H9 (cell line): ENCODE results near the gene RNF125. TPM values are rescaled to one million over a fixed set of nuclear protein-coding genes. Genes with fewer than 3 reads are reported as not detected.

ENCODE experiments used
- DNase-seq: peaks from one replicate; pipeline ENCODE4 v3.0.0-alpha.2; 2017
- H2AFZ ChIP-seq: one replicate; pipeline ENCODE4 v1.6.1; 2013; ENCODE audit warnings: mild to moderate bottlenecking, low read length, control low read depth, moderate library complexity
- H2AK5ac ChIP-seq: 2 replicates; pipeline ENCODE4 v1.6.1; 2013; ENCODE audit warnings: low read length, control low read depth, mixed read lengths; ENCODE audit not compliant: insufficient read length
- H2BK120ac ChIP-seq: one replicate; pipeline ENCODE4 v1.6.1; 2013; ENCODE audit warnings: low read depth, mild to moderate bottlenecking, low read length, control low read depth, inconsistent platforms; ENCODE audit not compliant: poor library complexity, severe bottlenecking
- H2BK12ac ChIP-seq: 2 replicates; pipeline ENCODE4 v1.6.1; 2013; ENCODE audit warnings: low read length, control low read depth, mixed read lengths, low read depth; ENCODE audit not compliant: insufficient read length
- H2BK15ac ChIP-seq: 2 replicates; pipeline ENCODE4 v1.6.1; 2013; ENCODE audit warnings: low read depth, low read length, control low read depth
- H2BK20ac ChIP-seq: one replicate; pipeline ENCODE4 v1.6.1; 2013; ENCODE audit warnings: low read depth, mild to moderate bottlenecking, low read length, control low read depth, inconsistent platforms; ENCODE audit not compliant: poor library complexity, severe bottlenecking
- H2BK5ac ChIP-seq: 2 replicates; pipeline ENCODE4 v1.6.1; 2013; ENCODE audit warnings: low read length, control low read depth, mixed read lengths; ENCODE audit not compliant: insufficient read length
- H3K14ac ChIP-seq: 2 replicates; pipeline ENCODE4 v1.6.1; 2013; ENCODE audit warnings: low read length, control low read depth; ENCODE audit not compliant: insufficient read depth
- H3K18ac ChIP-seq: 2 replicates; pipeline ENCODE4 v1.6.1; 2013; ENCODE audit warnings: low read depth, mild to moderate bottlenecking, mixed read lengths, low read length, control low read depth; ENCODE audit not compliant: insufficient read length
- H3K23ac ChIP-seq: 2 replicates; pipeline ENCODE4 v1.6.1; 2013; ENCODE audit warnings: low read length, control low read depth, mixed read lengths, low read depth; ENCODE audit not compliant: insufficient read length
- H3K23me2 ChIP-seq: 2 replicates; pipeline ENCODE4 v1.6.1; 2013; ENCODE audit warnings: low read depth, mild to moderate bottlenecking, mixed read lengths, low read length, control low read depth; ENCODE audit not compliant: insufficient read length, poor library complexity, severe bottlenecking
- H3K27ac ChIP-seq: 2 replicates; pipeline ENCODE4 v1.5.1; 2013; ENCODE audit warnings: low read length, control low read depth, mixed read lengths, low read depth; ENCODE audit not compliant: insufficient read length
- H3K27me3 ChIP-seq: 2 replicates; pipeline ENCODE4 v1.6.1; 2013; ENCODE audit warnings: low read length, control low read depth, inconsistent platforms; ENCODE audit not compliant: insufficient read depth
- H3K4ac ChIP-seq: 2 replicates; pipeline ENCODE4 v1.6.1; 2013; ENCODE audit warnings: low read depth, mild to moderate bottlenecking, control low read depth, inconsistent platforms, low read length, moderate library complexity
- H3K4me1 ChIP-seq: 2 replicates; pipeline ENCODE4 v1.6.1; 2013; ENCODE audit warnings: low read length, control low read depth, inconsistent platforms; ENCODE audit not compliant: insufficient read depth
- H3K4me2 ChIP-seq: 2 replicates; pipeline ENCODE4 v1.6.1; 2013; ENCODE audit warnings: low read length, control low read depth, mixed read lengths; ENCODE audit not compliant: insufficient read length, insufficient read depth
- H3K56ac ChIP-seq: 2 replicates; pipeline ENCODE4 v1.6.1; 2013; ENCODE audit warnings: low read depth, mild to moderate bottlenecking, mixed read lengths, low read length, control low read depth; ENCODE audit not compliant: insufficient read length
- H3K79me1 ChIP-seq: 2 replicates; pipeline ENCODE4 v1.6.1; 2013; ENCODE audit warnings: low read depth, mild to moderate bottlenecking, moderate library complexity, low read length, control low read depth, inconsistent platforms; ENCODE audit not compliant: insufficient read depth, poor library complexity, severe bottlenecking
- H3K79me2 ChIP-seq: 2 replicates; pipeline ENCODE4 v1.6.1; 2013; ENCODE audit warnings: low read length, control low read depth, inconsistent platforms; ENCODE audit not compliant: insufficient read depth
- H3K9ac ChIP-seq: 2 replicates; pipeline ENCODE4 v1.6.1; 2013; ENCODE audit warnings: low read length, control low read depth, mixed read lengths; ENCODE audit not compliant: insufficient read length; ENCODE audit errors: extremely low read depth
- H3K9me3 ChIP-seq: one replicate; pipeline ENCODE4 v1.6.1; 2013; ENCODE audit warnings: low read depth, low read length, inconsistent platforms; ENCODE audit not compliant: control insufficient read depth
- H3T11ph ChIP-seq: one replicate; pipeline ENCODE4 v1.6.1; 2013; ENCODE audit warnings: mild to moderate bottlenecking, low read length, control low read depth, inconsistent platforms
- H4K20me1 ChIP-seq: one replicate; pipeline ENCODE4 v1.6.1; 2013; ENCODE audit not compliant: control insufficient read depth, insufficient read length, insufficient read depth
- H4K5ac ChIP-seq: 2 replicates; pipeline ENCODE4 v1.6.1; 2013; ENCODE audit warnings: low read depth, mild to moderate bottlenecking, mixed read lengths, low read length, control low read depth; ENCODE audit not compliant: insufficient read length
- H4K8ac ChIP-seq: replicated peaks from 2 replicates; pipeline ENCODE4 v1.6.1; 2013; ENCODE audit warnings: low read length, control low read depth, mixed read lengths, low read depth; ENCODE audit not compliant: insufficient read length
- H4K91ac ChIP-seq: 2 replicates; pipeline ENCODE4 v1.6.1; 2013; ENCODE audit warnings: low read depth, mild to moderate bottlenecking, moderate library complexity, mixed read lengths, low read length, control low read depth; ENCODE audit not compliant: insufficient read length
- H3K27ac Mint-ChIP-seq, 3 experiments: 2 replicates in 2 of 3; 3 replicates in 1 of 3; pipeline ENCODE4 v1.8.0; 2020 to 2021; ENCODE audit warnings: mixed read lengths in 3 of 3, mild to moderate bottlenecking in 1 of 3, moderate library complexity in 1 of 3
- H3K27me3 Mint-ChIP-seq: 2 replicates; pipeline ENCODE4 v1.8.0; 2021; ENCODE audit warnings: low read depth, mild to moderate bottlenecking, moderate library complexity, mixed read lengths
- H3K36me3 Mint-ChIP-seq, 3 experiments: 2 replicates in 2 of 3; 3 replicates in 1 of 3; pipeline ENCODE4 v1.8.0; 2020 to 2021; ENCODE audit warnings: low read depth in 3 of 3, mixed read lengths in 3 of 3; ENCODE audit not compliant: insufficient read depth in 1 of 3
- H3K4me1 Mint-ChIP-seq, 2 experiments: 2 replicates each; pipeline ENCODE4 v1.8.0; 2020; ENCODE audit warnings: mixed read lengths in 2 of 2
- H3K4me3 Mint-ChIP-seq, 2 experiments: 2 replicates in 1 of 2; 3 replicates in 1 of 2; pipeline ENCODE4 v1.8.0; 2020 to 2021; ENCODE audit warnings: mild to moderate bottlenecking in 2 of 2, mixed read lengths in 2 of 2, moderate library complexity in 1 of 2
- H3K9me3 Mint-ChIP-seq, 2 experiments: 2 replicates in 1 of 2; 3 replicates in 1 of 2; pipeline ENCODE4 v1.8.0; 2020; ENCODE audit warnings: mild to moderate bottlenecking in 2 of 2, mixed read lengths in 2 of 2, moderate library complexity in 1 of 2
- total RNA-seq: library from RNA; stranded (reverse); gene quantifications from 2 replicates; pipeline ENCODE4 v1.2.1, GENCODE V29; 2021
- TF ChIP-seq, protein P1 (sequence below): fragments of 200-600 bp; sonication (generic); conservative IDR thresholded peaks from 3 replicates; pipeline ENCODE4 v1.8.0; 2021; ENCODE audit warnings: antibody characterized with exemption, mild to moderate bottlenecking

The RNF125 gene
- total RNA-seq, 1 experiment from 2014 or later: 8.3 TPM

DNA sequence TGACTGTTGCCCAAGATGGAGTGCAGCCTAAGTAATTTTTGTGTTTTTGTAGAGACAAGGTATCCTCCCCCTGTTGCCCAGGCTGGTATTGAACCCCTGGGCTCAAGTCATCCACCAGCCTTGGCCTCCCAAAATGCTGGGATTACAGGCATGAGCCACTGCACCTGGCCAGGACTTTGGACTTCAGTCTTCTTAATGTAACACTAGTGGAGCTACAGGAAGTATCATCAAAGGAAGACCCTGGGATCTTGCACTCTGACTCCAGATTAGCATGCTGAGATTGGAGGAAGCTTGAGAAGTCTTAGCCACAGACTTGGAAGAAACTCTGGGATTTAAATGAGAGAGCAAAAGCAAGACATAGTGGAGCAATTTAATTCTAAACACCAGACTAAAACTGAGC, 37.8 kb upstream of the RNF125 start:
- no peak overlapping the region for H2BK5ac ChIP-seq
- no peak overlapping the region for H2AFZ ChIP-seq
- H2BK12ac ChIP-seq: no peak overlapping the region
- no peak overlapping the region for H3K27ac ChIP-seq
- peaks cover 18 to 20% of the 10 kb centered on the region in 2 experiments for H3K9me3 Mint-ChIP-seq
- H3K14ac ChIP-seq: no peak overlapping the region
- H3K4me3 Mint-ChIP-seq: no peak overlapping the region
- H3K23me2 ChIP-seq: no peaks in the 10 kb centered on the region
- no peak overlapping the region for H3K27ac Mint-ChIP-seq
- H3K79me2 ChIP-seq: no peaks in the 10 kb centered on the region
- no peak overlapping the region for H3K9ac ChIP-seq
- peaks cover 3 to 23% (median 6%) of the 10 kb centered on the region in 3 experiments; a peak in 6 of 7 replicates for H3K36me3 Mint-ChIP-seq
- H2BK20ac ChIP-seq: no peak overlapping the region
- no peaks in the 10 kb centered on the region for H4K20me1 ChIP-seq
- no peak overlapping the region for H2AK5ac ChIP-seq
- H3K27me3 Mint-ChIP-seq: peaks cover 2% of the 10 kb centered on the region; the same call in 1 of the 2 replicates
- no peak overlapping the region for H3K23ac ChIP-seq
- H4K5ac ChIP-seq: no peak overlapping the region
- H2BK120ac ChIP-seq: no peak overlapping the region
- TF ChIP-seq, protein P1, sequence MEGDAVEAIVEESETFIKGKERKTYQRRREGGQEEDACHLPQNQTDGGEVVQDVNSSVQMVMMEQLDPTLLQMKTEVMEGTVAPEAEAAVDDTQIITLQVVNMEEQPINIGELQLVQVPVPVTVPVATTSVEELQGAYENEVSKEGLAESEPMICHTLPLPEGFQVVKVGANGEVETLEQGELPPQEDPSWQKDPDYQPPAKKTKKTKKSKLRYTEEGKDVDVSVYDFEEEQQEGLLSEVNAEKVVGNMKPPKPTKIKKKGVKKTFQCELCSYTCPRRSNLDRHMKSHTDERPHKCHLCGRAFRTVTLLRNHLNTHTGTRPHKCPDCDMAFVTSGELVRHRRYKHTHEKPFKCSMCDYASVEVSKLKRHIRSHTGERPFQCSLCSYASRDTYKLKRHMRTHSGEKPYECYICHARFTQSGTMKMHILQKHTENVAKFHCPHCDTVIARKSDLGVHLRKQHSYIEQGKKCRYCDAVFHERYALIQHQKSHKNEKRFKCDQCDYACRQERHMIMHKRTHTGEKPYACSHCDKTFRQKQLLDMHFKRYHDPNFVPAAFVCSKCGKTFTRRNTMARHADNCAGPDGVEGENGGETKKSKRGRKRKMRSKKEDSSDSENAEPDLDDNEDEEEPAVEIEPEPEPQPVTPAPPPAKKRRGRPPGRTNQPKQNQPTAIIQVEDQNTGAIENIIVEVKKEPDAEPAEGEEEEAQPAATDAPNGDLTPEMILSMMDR: no peak
- H3K4me2 ChIP-seq: no peak overlapping the region
- H3K18ac ChIP-seq: no peak overlapping the region
- no peak overlapping the region for H4K8ac ChIP-seq
- H2BK15ac ChIP-seq: no peak overlapping the region
- no peaks in the 10 kb centered on the region for H3K4me1 ChIP-seq
- H3K56ac ChIP-seq: no peak overlapping the region
- peaks cover 2 to 8% of the 10 kb centered on the region in 2 experiments; a peak in 2 of 4 replicates for H3K4me1 Mint-ChIP-seq
- DNase-seq: no peak
- H3T11ph ChIP-seq: no peak overlapping the region
- H3K4ac ChIP-seq: no peak overlapping the region
- H3K27me3 ChIP-seq: no peaks in the 10 kb centered on the region
- H4K91ac ChIP-seq: no peak overlapping the region
- H3K9me3 ChIP-seq: no peaks in the 10 kb centered on the region
- no peaks in the 10 kb centered on the region for H3K79me1 ChIP-seq
